KOPT-K1 (cell line): Measurements from ENCODE around the gene YPEL3.
A peak's percentile ranks its signal among the peaks of the same experiment; 100 is the strongest.

Source experiments
- H3K27ac ChIP-seq: fragments of 200-600 bp; sonication (generic); 2 replicates; pipeline ENCODE4 v1.5.1; 2016; ENCODE audit warnings: antibody characterized with exemption, mild to moderate bottlenecking, low read depth, low read length; ENCODE audit not compliant: poor library complexity, severe bottlenecking
- H3K36me3 ChIP-seq: fragments of 200-600 bp; sonication (generic); 2 replicates; pipeline ENCODE4 v1.5.1; 2017; ENCODE audit warnings: antibody characterized with exemption, mild to moderate bottlenecking, low read length, moderate library complexity; ENCODE audit not compliant: insufficient read depth
- H3K9me3 ChIP-seq: fragments of 200-600 bp; sonication (generic); 2 replicates; pipeline ENCODE4 v1.5.1; 2017; ENCODE audit warnings: antibody characterized with exemption, low read length, mild to moderate bottlenecking; ENCODE audit not compliant: insufficient read depth, poor library complexity, severe bottlenecking

Gene YPEL3

GRCh38 chr16:30070490-30070889, 25.5 kb downstream of the YPEL3 start:
- no peak overlapping the region for H3K27ac ChIP-seq
- H3K9me3 ChIP-seq = no peaks in the 10 kb centered on the region
- H3K36me3 ChIP-seq = peaks cover 79% of the 10 kb centered on the region

DNA sequence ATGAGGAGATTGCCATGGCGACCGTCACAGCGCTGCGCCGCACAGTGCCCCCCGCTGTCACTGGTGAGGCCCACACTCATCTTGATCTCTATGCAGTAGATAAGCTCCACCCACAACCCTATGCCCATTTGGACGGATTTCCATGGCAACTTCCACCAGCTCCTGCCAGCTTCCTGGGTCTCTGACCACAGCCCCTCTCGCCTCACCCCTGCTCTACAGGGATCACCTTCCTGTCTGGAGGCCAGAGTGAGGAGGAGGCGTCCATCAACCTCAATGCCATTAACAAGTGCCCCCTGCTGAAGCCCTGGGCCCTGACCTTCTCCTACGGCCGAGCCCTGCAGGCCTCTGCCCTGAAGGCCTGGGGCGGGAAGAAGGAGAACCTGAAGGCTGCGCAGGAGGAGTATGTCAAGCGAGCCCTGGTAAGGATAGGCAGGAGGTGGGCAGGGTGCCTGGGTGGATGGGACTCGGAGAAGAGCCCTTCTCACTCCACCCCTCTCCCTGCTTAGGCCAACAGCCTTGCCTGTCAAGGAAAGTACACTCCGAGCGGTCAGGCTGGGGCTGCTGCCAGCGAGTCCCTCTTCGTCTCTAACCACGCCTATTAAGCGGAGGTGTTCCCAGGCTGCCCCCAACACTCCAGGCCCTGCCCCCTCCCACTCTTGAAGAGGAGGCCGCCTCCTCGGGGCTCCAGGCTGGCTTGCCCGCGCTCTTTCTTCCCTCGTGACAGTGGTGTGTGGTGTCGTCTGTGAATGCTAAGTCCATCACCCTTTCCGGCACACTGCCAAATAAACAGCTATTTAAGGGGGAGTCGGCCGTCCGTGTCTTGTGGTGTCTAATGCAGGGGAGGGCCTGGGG, 26.2 kb downstream of the YPEL3 start:
- no peak overlapping the region for H3K27ac ChIP-seq
- peaks cover 79% of the 10 kb centered on the region for H3K36me3 ChIP-seq
- H3K9me3 ChIP-seq = no peaks in the 10 kb centered on the region

DNA sequence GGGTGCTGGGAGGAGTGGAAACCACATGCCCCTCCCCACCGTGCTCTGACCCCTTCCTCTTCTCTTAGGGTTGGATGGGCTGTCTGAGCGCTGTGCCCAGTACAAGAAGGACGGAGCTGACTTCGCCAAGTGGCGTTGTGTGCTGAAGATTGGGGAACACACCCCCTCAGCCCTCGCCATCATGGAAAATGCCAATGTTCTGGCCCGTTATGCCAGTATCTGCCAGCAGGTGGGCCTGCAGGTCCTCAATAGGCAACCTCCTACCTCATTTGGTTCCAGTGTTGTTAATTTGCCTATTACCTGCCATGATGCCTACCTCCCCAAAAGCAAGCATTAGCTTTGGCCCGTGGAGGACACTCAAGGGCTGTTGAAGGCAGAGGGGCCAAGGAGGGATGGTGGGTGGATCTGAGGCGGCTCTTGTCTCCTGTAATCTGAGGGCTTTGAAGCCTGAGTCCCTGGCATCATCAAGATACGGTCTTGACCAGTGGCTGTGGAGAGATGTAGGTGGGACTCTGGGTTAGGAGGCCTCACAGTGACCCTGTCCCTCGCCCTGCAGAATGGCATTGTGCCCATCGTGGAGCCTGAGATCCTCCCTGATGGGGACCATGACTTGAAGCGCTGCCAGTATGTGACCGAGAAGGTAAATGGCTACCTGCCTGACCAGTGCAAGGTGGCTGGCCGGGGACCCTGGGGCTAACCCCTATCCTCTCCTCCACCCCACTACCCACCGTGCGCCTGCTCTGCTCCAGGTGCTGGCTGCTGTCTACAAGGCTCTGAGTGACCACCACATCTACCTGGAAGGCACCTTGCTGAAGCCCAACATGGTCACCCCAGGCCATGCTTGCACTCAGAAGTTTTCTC, 27.0 kb downstream of the YPEL3 start:
- H3K27ac ChIP-seq = no peak overlapping the region
- H3K36me3 ChIP-seq = peaks cover 78% of the 10 kb centered on the region
- H3K9me3 ChIP-seq = no peaks in the 10 kb centered on the region

GRCh38 chr16:30068333-30068732, 27.7 kb downstream of the YPEL3 start:
- Histone ChIP-seq H3K27ac (no peak overlapping the region), H3K9me3 (no peaks in the 10 kb centered on the region), H3K36me3 (peaks cover 72% of the 10 kb centered on the region)

DNA sequence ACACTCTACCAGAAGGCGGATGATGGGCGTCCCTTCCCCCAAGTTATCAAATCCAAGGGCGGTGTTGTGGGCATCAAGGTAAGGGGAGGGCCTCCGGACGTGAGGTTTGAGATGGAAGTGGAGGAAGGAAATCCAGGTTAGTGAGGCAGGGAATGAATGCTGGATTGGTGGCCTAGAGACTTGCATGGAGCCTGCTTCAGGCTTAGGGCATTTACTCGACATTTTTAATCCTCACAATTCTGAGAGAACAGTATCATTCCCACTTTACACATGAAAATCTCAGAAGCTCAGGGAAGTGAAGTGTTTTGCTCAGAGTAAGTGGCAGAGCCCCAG, 28.5 kb downstream of the YPEL3 start:
- Histone ChIP-seq H3K36me3 (peaks cover 65% of the 10 kb centered on the region), H3K9me3 (no peaks in the 10 kb centered on the region), H3K27ac (peak overlapping the region; percentile 97)

DNA sequence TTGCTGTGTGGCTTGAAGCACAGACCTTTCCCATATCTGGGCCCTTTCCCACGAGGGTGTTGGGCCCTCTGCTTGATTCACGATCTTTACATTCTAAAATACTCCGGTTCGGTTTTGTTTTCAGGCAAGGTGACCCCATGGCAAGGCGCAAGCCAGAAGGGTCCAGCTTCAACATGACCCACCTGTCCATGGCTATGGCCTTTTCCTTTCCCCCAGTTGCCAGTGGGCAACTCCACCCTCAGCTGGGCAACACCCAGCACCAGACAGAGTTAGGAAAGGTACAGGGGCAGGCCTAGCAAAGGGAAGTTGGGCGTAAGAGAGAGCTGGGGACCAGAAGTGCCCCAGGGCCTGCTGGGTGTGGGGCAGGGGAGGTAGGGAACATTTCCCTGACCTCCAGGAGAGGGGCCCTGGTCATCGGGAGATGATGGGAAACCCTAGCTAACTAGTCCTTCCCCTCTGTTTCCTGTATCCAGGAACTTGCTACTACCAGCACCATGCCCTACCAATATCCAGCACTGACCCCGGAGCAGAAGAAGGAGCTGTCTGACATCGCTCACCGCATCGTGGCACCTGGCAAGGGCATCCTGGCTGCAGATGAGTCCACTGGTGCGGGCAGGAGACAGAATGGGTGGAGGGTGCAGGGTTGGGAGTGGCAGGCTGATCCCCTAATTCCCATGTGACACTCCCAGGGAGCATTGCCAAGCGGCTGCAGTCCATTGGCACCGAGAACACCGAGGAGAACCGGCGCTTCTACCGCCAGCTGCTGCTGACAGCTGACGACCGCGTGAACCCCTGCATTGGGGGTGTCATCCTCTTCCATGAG, 29.0 kb downstream of the YPEL3 start:
- H3K9me3 ChIP-seq = no peaks in the 10 kb centered on the region
- peaks cover 59% of the 10 kb centered on the region for H3K36me3 ChIP-seq
- H3K27ac ChIP-seq = peak overlapping the region; percentile 97

DNA sequence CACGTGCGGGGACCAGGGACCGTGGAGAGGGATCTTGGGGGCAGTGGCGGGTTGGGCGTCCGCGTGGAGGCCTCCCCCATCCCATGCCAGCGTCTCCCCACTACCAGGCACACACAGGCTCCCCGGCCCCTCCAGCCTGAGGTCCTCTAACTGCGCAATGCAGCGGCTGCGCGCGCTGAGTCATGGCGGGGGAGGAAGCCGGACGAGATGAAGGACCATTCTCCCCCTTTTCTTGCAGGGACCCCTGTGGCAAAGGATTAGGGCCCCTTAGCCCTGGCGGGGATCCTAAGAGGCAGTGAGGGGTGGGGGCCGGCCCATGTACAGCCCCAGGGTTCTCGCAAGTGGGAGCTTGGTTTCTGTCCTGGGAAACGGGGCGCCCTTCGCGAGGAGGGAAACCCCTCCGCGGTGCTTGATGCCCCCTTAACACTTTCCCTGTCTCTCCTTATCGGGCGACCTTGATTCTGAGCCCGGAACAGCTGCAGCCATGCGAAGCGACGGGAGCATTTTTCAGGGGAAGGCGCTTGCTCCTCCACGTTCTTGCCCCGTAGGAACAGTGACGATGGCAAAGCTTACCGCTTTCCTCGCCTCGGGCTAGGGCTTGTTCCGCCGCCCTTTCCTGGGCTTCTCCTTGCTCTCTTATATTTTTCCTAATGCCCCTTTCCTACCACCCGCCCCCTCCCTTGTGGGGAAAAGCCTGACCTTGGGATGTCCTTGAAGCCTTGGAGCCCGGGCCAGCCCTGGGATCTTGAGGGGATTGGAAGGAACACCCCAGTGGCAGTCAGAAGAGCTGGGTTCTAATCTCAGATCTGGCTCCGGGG, 29.9 kb downstream of the YPEL3 start:
- Histone ChIP-seq H3K36me3 (peaks cover 51% of the 10 kb centered on the region), H3K27ac (peak overlapping the region; percentile 97), H3K9me3 (no peaks in the 10 kb centered on the region)

GRCh38 chr16:30065102-30065942, 30.7 kb downstream of the YPEL3 start, which contains the start of gene ALDOA:
ALDOA (plus strand) TSS chr16:30065760; CDS start chr16:30066898, 1,138 bp downstream.
- peaks cover 42% of the 10 kb centered on the region for H3K36me3 ChIP-seq
- peak within 1 kb of the TSS; percentile 97 for H3K27ac ChIP-seq
- H3K9me3 ChIP-seq = no peaks in the 10 kb centered on the region

GRCh38 chr16:30064729-30065101, 31.3 kb downstream of the YPEL3 start:
- H3K36me3 ChIP-seq = peaks cover 36% of the 10 kb centered on the region
- peak overlapping the region; percentile 97 for H3K27ac ChIP-seq
- no peaks in the 10 kb centered on the region for H3K9me3 ChIP-seq

DNA sequence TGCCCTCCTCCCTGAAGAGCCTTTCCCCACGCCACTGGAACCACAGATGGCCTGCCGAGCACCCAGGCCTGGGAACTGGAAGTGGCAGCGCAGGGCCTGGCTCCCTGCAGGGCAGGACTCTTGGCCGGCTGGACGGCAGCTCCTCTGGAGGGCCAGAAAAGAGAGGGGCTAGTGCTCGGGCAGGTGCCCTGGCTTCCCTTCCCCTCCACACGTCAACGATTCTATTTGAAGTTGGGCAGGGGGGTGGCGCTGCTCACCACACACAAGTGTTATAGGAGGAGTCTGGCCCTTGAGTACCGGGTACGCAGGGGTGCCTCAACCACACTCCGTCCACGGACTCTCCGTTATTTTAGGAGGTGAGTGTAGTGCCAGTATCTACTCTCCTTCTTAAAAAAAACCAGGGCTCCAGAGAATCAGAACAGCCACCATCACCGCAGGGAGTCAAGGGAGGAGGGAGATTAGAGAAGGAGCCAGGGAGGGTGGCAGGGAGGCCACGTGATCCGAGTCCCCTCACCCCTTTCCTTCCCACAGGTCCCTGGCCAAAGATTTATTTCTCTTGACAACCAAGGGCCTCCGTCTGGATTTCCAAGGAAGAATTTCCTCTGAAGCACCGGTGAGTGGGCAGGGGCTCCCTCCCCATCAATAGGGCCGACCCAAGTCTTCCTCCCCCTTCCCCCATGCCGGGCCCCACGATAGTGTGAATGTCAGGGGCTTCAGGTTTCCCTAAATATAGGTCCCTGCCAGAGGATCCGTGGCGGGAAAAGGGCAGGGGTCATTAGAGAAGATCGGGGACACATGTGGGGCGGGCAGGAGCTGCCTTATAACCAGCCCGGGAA, 31.9 kb downstream of the YPEL3 start:
- H3K27ac ChIP-seq = peak overlapping the region; percentile 97
- H3K36me3 ChIP-seq = peaks cover 30% of the 10 kb centered on the region
- H3K9me3 ChIP-seq = no peaks in the 10 kb centered on the region

GRCh38 chr16:30063278-30063892, 32.6 kb downstream of the YPEL3 start:
- peaks cover 23% of the 10 kb centered on the region for H3K36me3 ChIP-seq
- H3K9me3 ChIP-seq = no peaks in the 10 kb centered on the region
- H3K27ac ChIP-seq = peak overlapping the region; percentile 97

DNA sequence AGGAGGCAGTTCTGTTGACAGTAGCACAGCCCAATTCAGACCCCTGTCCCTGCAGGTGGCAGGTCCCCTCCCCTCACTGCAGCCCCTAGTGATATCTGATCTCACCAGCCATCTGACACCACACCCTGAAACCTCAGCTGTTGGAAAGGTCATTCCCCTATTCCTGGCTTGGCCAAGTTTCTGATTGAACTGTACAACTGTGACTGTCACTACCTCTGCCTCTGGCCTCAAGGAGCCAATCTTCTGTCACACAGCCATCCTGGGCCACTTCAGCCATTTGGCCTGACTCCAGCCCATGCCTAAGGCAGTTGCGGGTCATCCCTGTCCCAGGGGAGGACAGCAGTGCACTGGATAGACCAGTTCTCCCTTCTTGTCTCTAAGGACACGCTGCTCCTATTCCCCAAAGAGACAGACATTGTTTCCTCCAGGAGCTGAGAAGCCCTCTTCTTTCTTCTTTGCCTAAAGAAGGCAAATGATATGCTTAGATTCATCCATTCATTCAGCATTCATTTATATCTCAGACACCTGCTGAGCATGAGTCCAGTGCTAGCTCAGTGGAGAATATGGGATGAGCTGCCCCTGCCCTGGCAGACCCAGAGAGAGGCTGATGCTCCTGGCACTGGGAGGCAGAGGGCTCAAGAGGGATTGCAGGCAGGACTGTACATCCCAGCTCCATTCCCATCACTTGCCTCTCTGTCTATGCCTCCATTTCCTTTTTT, 35.0 kb downstream of the YPEL3 start:
- no peaks in the 10 kb centered on the region for H3K9me3 ChIP-seq
- H3K27ac ChIP-seq = no peak overlapping the region
- no peaks in the 10 kb centered on the region for H3K36me3 ChIP-seq
